ENCODE data around the gene MT1A. TPM values are rescaled to one million over a fixed set of nuclear protein-coding genes. Genes with fewer than 3 reads are reported as not detected.

MT1A gene
- polyA plus RNA-seq, 1 donor, result not detected

DNA sequence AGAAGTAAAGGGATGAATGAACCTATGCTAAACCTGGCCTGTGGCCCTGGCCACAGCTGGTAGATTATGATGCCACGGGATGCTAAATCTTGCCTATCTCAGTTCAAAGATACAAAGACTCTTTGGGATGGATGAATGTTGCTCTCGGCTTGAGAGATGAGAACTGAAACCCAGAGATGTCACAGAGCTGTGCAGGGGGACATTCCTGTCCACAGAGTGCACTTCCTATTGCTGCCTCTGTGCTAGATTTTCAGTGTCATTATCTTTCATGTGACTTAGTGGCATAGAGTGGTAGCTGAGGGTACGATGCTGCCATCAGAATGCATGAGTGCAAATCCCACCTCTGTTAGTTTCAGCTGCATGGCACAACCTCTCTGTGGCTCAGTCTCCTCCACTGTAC is 8.3 kb upstream of the MT1A start:
- DNase-seq (ENCODE audit: low read depth), result no peak

DNA sequence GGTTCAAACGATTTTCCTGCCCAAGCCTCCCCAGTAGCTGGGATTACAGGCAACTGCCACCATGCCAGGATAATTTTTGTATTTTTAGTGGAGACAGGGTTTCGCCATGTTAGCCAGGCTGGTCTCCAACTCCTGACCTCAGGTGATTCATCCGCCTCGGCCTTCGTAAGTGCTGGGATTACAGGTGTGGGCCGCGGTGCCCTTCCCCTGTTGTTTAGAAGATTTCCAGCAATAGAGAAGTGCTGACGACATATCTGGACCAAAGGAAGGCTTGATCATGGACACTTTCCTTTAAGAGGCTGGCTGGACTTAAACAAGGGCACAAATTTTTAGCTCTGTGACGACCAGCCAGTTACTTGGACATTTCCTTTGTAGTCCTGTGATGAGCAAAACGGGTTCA is 7.3 kb upstream of the MT1A start:
- no peak for DNase-seq (ENCODE audit: low read depth)

DNA sequence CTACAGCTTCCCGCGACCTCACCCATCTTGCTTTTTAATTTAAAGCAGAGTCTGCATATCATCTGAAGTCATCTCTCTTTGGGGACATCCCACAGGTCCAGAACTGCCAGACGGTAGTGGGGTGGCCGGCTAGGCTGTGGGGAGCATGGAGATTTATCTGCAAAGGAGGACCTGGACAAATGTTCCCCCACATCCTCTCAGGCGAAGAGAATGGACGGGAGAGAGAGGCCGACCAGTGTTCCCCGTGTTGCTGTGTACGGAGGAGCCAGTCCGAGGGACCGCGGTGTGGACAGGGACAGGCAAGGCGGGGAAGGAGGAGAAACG is 6.7 kb upstream of the MT1A start:
- DNase-seq (ENCODE audit: low read depth), result no peak

DNA sequence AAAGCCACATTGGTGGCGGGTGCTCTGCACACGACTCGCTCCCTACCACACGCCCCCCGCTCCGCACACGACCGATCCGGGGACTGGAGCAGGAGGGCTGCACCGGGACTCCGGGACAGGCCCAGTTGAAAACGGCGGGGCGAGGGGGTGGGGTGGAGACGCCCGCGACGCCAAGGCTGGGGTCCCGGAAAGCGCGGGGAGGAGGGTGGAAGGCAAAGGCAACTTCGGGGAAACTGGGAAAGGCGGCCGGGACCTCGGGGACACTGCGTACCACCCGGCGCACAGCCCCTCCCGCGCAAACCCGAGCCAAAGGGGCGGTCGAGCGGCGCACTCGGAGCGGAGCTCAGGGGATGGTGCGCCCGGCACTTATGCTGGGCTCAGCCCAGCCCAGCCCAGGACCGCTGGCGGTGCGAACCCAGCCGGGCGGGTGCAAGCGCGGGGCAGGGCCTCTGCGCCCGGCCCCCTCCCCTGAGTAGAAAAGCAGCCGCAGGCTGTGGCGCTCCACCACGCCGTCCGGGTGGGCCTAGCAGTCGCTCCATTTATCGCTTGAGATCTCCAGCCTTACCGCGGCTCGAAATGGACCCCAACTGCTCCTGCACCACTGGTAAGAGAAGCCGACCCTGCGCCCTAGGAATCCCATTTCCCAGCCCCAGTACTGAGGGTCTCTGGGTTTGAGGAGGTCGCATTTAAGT is 6.2 kb upstream of the MT1A start, which contains the start of gene MT1M:
TSS of gene MT1M (plus strand) at position 504 of the 692 bp plus-strand sequence. CDS start at position 577, 73 bp downstream.
- no peak for DNase-seq (ENCODE audit: low read depth)

DNA sequence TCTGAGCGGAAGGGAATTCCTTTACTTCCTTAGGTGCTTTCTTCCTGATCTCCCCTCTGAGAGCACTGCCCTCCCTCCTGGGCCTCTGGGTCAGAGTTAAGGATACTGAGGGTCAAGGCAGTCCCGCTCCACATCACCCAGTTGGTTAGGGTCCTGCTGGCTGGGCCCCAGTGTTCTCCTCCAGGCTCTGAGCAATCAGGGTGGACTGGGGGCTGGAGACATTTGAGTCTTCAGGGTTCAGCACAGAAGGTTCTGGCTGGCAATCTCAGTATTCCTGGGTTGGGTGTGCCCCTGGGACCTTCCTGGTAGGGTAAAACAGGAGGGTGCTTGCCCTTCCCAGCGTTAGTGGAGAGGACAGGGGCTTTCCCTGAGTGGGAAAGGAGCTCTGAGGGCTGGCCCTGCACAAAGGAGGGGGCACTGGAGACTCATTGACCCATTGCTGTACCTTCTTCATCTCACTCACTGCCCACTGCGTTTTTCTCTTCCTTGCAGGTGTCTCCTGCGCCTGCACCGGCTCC is 5.6 kb upstream of the MT1A start:
- DNase-seq (ENCODE audit: low read depth), result no peak

DNA sequence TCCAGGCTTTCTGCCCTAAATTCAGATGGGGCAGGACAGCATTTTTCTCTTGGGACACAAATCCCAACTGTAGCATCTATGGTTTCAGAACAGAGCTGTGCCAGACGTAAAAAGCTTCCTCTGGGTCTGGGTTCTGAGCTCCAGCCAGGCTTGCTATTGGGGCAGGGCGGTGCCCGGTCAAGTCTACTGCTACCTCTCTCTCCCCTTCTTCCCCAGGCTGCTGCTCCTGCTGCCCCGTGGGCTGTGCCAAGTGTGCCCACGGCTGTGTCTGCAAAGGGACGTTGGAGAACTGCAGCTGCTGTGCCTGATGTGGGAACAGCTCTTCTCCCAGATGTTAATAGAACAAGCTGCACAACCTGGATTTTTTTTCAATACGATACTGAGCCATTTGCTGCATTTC is 4.9 kb upstream of the MT1A start:
- DNase-seq (ENCODE audit: low read depth), result no peak

DNA sequence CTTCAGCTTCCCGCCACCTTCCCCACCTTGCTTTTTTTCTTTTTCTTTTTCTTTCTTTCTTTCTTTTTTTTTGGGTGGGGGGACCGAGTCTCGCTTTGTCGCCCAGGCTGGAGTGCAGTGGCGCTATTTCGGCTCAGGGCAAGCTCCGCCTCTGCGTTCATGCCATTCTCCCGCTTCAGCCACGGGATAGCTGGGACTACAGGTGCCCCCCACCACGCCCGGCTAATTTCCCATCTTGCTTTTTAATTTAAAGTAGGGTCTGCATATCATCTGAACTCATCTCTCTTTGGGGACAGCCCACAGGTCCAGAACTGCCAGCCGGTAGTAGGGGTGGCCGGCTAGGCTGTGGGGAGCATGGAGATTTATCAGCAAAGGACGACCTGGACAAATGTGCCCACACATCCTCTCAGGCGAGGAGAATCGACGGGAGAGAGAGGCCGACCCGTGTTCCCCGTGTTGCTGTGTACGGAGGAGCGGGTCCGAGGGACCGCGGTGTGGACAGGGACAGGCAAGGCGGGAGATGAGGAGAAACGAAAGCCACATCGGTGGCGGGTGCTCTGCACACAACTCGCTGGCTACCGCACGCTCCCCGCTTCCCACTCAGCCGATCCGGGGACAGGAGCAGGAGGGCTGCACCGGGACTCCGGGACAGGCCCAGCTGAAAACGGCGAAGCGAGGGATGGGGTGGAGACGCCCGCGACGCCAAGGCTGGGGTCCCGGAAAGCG is 3.6 kb upstream of the MT1A start:
- DNase-seq (ENCODE audit: low read depth), result no peak

DNA sequence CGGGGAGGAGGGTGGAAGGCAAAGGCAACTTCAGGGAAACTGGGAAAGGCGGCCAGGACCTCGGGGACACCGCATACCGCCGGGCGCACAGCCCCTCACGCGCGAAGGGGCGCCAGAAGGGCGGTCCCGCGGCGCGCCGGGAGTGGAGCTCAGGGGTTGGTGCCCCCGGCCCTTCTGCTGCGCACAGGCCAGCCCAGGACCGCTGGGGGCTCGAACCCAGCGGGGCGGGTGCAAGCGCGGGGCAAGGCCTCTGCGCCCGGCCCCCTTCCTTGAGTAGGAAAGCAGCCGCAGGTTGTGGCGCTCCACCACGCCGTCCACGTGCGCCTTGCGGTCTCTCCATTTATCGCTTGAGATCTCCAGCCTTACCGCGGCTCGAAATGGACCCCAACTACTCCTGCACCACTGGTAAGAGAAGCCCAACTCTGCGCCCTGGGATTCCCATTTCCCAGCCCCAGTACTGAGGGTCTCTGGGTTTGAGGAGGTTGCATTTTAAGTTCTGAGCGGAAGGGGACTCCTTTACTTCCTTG is 3.0 kb upstream of the MT1A start:
- DNase-seq (ENCODE audit: low read depth), result no peak

DNA sequence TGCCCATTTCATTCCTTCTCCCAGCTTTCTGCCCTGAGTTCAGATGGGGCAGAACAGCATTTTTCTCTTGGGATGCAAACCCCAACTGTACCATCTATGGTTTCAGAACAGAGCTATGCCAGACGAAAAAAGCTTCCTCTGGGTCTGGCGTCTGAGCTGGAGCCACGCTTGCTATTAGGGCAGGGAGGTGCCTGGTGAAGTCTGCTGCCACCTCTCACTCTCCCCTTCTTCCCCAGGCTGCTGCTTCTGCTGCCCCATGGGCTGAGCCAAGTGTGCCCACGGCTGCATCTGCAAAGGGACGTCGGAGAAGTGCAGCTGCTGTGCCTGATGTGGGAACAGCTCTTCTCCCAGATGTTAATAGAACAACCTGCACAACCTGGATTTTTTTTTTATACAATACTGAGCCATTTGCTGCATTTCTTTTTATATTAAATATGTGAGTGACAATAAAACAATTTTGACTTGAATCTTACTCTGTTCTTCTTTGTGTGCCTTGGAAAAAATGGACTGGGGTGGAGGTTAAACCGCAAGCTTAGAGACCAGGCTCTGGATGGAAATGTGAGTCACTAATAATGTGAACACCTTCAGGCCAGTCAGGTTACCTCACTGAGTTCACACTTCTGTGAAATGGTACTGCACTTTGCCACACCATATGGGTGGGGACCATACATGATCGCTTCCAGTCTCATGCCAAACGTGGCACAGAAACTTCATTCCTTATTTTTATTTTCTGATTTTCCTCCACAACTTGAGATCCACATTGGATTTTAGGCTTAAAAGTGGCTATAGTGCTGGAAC is 1.7 kb upstream of the MT1A start:
- DNase-seq (ENCODE audit: low read depth), result no peak

DNA sequence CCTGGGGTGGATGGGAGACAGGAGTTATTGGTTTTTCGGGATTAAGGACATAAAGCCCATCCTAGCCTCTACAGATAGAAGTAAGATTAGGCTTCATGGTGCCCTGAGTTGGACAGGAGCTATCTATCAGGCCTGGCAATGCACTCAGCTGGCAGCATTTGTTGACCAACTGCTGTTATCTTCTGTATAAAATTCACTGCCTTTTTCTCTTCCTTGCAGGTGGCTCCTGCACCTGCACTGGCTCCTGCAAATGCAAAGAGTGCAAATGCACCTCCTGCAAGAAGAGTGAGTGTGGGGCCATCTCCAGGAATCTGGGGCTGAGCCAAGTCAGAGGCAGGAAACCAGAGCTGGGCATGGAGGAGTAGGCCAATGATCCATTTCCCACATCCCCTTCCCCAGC is 579 bp downstream of the MT1A start:
- no peak for DNase-seq (ENCODE audit: low read depth)

DNA sequence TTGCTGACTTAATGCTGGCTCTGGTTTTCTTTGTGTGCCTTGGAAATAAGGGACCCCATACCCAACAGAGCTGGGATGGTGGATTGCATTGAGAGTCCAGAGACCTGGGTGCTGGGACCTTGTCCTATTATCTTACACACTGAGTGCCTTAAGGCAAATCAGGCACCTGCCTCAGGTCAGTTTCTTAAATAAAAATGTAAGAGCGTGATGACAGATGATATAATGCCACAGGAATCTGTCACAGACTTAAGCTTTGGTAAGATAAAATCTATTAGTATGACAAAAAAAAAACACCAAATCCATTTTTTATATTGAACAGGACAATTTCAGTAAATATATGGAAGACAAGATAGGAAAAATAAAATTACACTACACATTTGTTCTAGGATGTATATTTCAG is 1.6 kb downstream of the MT1A start:
- DNase-seq (ENCODE audit: low read depth), result no peak

DNA sequence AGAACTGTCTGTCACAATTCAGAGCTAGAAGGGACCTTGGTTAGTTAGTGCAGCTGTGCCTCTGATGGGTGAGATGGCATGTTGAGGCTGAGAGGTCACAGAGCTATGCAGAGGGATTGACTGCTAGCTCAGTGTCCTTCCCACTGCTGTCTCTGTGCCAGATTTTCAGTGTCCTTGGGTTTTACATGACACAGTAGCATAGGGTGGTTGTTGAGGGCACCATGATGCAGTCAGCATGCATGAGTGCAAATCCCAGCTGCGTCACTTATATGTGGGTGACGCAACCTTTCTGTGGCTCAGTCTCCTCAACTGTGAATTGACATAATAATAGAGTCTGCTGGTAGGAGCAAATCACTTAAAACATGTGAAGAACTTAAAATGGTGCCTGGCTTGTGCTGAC is 2.7 kb downstream of the MT1A start:
- DNase-seq (ENCODE audit: low read depth), result no peak

DNA sequence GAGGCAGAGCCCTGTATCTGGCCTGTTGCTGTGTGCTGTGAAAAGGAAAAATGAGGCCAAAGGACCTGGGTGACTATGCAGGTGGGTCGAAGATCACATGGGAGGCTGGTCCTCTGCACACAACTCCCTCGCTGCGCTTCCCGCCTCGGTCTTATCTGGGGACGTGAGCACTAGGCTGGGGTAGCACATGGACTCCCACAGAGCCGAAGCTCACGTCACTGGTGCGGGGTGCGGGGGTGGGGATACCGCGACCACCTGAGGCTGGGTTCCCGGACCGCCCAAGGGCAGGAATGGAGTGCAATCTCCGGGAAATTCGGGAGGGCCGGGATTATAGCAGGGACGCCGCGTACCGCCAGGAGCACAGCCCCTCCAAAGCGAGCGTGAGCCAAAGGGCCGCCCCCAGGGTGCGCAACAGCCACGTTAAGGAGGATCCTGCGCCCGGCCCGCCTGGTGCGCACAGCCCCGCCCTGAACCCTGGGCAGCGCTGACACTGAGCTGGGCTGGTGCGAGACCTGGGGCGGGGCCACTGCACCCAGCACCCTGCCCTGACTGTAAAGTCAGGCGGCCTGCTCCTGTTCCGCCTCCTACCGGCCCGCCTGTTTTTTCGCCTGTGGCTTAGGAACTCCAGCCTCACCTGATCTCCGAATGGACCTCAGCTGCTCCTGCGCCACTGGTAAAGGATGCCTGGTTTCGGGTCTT is 4.8 kb downstream of the MT1A start:
- DNase-seq (ENCODE audit: low read depth), result no peak

DNA sequence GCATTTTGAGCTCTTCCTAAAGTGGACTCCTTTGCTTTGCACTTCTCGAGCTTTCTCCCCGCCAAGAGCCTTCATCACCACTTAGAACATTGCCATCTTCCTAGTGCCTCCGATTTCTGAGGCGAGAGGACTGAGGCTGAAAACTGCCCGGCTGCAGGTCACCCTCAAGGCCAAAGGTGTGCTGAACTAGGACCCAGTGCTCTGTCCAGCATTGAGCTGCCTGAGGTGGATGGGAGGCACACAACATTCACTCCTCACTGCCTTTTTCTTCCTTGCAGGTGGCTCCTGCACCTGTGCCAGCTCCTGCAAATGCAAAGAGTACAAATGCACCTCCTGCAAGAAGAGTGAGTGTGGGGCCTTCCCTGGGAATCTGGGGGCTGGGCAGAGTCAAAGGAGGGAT is 5.4 kb downstream of the MT1A start:
- DNase-seq (ENCODE audit: low read depth), result no peak

DNA sequence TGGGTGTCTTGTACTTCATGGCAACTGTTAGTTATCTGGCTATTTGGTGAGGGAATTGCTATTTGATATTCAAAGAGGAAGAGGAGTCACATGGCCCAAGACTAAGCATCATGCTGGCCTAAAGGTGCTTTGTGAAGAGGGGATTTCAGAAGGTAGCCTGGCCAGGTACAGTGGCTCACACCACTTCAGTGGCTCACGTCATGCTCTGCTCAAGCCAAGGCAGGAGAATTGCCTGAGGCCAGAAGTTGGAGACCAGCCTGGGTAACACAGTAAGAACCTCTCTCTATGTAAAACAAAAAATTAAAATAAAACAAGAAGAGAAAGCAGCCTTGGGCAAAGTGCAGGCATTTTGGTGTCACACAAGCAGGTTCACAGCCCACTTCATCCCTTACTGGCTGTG is 6.8 kb downstream of the MT1A start:
- DNase-seq (ENCODE audit: low read depth), result no peak

DNA sequence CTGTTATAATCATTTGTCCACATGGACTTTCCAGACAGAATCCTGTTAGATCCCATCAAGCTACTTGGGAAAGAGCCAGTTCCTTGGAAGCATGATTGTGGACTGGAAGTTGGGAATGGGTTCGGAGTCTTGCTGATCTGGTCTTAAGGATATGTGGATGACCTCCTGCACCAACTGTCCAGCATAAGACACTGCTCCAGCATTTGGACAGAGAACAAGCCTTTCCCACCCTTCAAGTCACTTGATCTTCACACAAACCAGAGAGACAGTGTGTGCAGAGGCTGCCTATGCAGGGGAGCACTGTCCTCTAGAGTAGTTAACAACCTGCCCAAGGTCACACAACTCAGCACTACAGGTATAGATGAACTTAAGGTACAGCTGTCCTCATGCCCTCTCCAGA is 7.4 kb downstream of the MT1A start:
- DNase-seq (ENCODE audit: low read depth), result no peak

DNA sequence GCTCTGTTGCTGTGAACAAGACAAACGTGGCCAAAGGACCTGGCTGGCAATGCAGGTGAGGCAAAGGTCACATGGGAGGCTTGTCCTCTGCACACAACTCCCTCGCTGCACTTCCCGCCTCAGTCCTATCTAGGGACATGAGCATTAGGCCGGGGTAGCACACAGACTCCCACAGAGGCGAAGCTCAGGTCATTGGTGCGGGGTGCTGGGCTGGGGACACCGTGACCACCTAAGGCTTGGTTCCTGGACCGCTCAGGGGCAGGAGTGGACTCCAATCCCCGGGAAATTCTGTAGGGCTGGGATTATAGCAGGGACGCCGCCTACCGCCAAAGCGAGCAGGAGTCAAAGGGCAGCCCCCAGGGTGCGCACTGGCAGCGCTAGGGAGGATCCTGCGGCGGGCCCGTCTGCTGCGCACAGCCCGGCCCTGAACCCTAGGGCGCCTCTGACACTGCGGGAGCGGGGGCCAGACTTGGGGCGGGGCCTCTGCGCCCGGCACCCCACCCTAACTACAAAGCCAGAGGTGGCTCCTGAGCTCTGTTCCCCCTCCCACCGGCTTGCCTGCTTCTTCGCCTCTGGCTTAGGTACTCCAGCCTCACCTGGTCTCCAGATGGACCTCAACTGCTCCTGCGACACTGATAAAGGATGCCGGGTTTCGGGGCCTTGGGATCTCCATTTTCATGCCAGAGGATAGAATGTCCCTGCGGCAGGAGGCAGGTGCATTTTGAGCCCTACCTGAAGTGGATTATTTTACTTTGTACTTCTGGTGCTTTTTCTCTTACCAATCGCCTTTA is 9.4 kb downstream of the MT1A start:
- no peak for DNase-seq (ENCODE audit: low read depth)

DNA sequence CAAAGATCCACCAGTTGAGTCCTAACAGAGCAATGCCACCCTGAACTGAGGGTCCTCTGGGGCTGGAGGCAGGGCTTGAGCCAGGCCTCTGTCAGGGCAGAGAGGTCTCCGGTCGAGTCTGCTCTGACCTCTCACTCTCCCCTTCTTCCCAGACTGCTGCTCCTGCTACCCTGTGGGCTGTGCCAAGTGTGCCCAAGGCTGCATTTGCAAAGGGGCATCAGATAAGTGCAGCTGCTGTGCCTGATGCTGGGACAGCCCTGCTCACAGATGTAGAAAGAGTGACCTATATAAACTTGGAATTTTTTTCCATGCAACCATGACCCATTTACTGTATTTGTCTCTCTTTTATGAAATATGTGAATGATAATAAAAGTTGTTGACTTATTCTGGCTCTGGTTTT is 10.8 kb downstream of the MT1A start:
- no peak for DNase-seq (ENCODE audit: low read depth)

DNA sequence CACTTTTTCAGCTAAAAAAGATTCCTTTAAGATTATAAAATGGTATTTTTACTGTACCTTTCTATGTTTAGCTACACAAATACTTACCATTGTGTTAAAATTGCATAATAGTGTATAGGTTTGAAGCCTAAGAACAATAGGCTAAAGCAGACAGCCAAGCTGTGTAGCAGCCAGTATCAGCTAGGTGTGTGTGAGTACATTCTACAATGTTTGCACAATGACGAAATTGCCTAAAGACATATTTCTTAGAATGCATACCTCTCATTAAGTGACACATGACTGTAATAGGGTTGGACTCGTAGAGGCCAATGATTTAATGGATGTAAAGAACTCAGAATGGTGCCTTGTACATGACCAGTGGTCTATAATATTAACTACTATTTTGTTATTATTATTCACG is 11.4 kb downstream of the MT1A start:
- no peak for DNase-seq (ENCODE audit: low read depth)

DNA sequence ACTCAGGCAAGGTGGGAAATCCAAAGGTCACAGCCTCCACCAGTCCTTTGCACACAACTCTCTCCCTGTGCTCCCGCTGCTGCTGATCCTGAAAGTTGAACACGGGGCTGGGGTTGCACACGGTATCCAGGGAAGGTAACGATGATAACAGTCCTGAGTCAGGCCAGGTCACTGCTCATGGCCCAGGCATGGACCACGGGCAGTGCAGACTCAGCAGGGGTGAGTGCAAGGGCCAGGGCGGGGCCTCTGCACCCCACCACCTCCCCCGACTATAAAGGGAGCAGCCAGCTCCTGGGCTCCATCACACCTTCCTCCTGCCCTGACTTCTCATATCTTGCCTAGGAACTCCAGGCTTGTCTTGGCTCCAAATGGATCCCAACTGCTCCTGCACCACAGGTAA is 13.1 kb downstream of the MT1A start, which contains the start of gene MT1B:
TSS of gene MT1B (plus strand) at position 301 of the 400 bp plus-strand sequence. CDS start at position 369, 68 bp downstream.
- DNase-seq (ENCODE audit: low read depth), result no peak

DNA sequence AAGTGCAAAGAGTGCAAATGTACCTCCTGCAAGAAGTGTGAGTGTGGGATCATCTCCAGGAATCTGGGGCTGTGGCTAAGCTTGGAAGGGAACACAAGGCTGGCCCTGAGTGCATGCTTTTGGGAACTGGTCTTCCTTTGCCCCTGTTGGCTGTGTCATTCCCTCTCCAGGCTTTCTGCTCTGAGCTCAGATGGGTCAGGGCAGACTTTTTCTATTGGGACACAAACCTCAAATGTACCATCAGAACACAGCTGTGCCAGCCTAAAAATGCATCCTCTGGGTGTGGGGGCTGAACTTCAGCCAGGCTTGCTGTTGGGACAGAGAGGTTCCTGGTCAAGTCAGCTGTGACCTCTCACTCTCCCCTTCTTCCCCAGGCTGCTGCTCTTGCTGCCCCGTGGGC is 14.1 kb downstream of the MT1A start:
- no peak for DNase-seq (ENCODE audit: low read depth)
